Stimulated activated CD8-positive, alpha-beta memory T cell treated with anti-CD3 and anti-CD28 coated beads, Interleukin-12 subunit alpha, Interleukin-12 subunit beta, amount 100 ng/mL, for 24 hours (primary cell): Measurements from ENCODE around the gene KAZN.
"Not testable (repeated sequence)": the region's sequence is repeated elsewhere in the genome, so short reads cannot be mapped to it uniquely, and the experiment has no call there.

Source experiments
- DNase-seq: peaks from one replicate; pipeline ENCODE4 v3.0.0-alpha.2; 2020; ENCODE audit errors: extremely low read depth

Gene KAZN

DNA sequence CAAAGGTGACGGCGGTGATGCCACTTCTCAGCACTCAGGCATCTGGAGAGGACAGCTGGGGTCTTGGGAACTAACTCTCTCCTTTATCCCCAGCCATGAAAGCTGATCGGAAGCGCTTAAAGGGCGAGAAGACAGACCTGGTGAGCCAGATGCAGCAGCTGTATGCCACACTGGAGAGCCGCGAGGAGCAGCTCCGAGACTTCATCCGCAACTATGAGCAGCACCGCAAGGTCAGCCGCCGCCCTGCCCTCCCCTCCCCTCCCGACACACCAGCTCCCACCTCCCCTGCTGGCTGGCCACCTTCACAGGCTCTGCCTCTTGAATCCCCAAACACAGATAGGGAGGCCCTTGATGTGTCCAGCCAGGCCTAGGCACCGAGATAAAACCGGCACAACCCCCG, 436.2 kb downstream of the KAZN start:
- DNase-seq: no peak

DNA sequence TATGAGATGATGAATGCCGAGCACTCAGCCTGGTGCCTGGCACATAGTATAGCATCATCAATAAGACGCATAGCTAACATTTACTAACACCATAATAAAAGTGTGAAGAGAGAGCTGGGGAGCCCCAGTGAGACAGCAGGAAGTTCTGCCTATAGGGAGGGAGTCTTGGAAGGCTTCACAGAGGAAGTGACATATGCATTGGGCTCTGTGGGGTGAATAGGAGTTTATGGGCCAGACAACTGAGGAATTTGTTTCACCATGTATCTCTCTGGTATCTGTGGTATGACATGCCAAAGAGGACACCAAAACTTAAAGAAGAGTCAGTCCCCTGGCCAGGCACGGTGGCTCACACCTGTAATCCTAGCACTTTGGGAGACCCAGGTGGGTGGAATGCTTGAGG, 436.8 kb downstream of the KAZN start:
- DNase-seq: no peak

DNA sequence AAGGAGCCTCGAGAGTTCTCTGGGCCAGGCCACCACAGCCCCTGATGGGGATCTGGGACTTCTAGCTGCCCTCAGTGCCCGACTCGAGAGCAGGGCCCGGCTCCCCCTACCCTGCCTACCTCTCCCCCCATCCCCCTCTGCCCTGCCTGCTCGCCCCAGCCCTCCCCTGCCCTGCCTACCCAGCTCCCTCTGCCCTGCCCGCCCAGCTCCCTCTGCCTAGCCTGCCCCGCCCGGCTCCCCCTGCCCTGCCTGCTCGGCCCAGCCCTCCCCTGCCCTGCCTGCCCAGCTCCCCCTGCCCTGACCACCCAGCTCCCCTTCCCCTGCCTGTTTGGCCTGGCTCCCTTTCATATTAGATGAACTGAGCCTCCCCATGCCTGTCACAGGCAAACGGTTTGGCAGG, 437.6 kb downstream of the KAZN start:
- no peak for DNase-seq

DNA sequence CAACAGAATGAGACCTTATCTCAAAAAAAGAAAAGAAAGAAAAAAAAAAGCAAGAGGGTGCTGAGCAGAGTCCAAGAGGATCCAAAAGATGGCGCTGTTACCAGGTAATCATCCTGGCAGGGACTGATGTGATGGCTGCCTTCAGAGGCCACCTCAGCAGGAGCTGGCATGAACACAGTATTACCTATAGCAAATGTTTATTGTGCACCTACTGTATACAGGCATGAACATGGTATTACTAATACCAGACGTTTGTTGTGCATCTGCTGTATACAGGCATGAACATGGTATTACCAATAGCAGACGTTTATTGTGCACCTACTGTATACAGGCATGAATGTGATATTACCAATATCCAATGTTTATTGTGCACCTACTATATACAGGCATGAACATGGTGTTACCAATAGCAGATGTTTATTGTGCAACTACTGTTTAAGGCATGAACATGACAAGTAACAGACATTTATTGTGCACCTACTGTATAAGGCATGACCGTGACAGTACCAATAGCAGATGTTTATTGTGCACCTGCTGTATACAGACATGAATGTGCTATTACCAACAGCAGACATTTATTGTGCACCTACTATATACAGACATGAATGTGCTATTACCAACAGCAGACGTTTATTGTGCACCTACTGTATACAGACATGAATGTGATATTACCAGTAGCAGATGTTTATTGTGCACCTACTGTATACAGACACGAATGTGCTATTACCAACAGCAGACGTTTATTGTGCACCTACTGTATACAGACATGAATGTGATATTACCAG, 439.9 kb downstream of the KAZN start:
- DNase-seq: no peak

DNA sequence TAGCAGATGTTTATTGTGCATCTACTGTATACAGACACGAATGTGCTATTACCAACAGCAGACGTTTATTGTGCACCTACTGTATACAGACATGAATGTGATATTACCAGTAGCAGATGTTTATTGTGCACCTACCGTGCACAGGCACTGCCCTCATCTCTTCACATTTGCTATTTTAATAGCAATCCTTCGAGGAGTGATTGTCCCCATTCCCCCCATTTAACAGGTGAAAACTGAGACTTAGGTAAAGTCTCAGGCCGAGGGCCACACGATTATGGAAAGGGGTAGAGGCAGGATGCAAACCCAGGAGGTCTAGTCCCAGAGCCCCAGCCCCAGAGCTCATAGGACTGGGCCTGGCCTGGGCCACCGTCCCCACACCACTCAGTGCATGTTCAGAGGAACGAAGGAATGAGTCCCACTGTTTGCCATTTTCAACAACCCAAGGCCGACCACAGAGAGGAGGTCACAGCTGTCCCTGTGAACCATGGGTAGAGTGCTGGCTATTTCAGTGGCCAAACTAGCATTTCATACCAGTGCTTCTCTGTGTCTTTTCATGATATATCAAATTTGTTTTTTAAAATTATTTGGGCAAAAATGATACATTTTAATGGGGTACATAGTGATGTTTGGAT, 440.6 kb downstream of the KAZN start:
- no peak for DNase-seq

DNA sequence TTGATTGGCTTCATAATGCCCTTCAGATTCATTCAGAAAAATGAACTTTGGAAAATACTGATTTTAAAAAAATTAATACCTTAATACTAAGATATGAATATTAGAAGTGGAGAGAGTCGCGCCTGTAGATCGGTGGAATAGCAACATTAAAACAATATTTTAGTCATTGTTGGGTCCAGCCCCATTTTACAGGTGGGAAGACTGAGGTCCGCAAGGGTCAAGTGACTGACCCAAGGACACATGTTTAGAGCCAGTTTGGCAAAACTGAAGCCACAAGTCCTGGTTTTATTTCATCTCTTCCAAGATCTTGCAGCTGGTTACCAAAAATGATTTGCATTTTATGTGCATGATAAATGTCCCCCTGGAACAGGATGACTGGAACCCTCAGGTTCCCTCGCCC, 441.4 kb downstream of the KAZN start:
- no peak for DNase-seq

DNA sequence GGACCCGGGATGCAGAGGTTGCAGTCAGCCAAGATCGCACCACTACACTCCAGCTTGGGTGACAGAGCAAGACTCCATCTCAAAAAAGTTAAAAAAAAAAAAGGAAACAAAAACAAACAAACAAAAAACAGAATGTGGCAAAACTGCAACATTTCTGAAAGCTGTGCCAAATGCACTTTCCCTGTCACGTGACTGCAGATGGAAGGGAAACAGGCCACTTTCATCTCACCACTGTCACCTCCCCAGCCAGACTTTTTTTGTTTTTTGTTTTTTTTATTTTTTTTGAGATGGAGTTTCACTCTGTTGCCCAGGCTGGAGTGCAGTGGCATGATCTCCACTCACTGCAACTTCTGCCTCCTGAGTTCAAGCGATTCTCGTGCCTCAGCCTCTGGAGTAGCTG, 442.2 kb downstream of the KAZN start:
- not testable (repeated sequence) for DNase-seq

DNA sequence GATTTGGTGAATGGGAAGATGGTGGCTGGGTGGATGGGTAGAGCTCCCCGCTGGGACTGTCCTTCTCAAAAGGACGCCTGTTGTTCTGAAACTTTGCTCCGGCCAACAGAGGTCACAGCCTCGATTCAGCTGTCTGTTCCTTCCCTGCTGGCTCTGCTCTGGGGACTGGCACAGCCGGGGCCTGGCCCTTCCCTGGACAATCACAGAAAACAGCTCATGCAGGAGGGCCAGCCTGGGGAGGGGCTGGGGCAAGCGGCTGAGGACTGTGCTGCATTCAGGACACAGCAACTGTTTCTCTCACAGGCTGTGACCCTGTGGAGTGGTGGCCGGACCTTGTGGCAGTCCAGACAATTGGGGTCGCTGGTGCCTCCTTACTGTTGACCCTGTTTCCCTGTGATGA, 444.4 kb downstream of the KAZN start:
- DNase-seq: no peak

DNA sequence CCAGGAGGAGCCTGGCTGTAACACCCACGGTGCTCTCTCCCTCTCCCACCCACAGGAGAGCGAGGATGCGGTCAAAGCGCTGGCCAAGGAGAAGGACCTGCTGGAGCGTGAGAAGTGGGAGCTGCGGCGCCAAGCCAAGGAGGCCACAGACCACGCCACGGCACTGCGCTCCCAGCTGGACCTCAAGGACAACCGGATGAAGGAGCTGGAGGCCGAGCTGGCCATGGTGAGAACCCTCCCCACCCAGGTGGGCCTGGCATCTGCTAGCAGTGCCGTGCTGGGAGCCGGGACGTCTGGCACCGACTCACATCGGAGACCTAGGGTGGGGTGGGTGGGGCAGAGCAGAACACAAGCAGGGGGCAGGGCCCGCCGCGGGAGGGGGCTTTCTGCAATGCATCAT, 445.4 kb downstream of the KAZN start:
- DNase-seq: no peak

DNA sequence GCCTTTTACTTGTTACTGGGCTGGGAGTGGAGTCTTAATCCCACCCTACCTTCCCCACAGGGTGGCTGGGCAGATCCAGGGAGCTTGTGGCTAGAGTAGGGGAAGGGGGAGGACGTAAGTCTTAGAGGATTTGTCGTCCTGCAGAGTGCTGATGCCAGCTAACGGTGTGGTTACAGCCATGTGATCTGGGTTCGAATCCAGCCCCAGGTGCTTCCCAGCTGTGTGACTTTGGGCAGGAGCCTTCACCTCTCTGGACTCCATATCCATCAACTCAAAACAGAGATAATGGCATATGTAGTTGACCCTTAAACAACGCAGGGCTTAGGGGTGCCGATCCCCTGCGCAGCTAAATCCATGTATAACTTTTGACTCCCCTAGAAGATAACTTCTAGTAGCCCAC, 446.6 kb downstream of the KAZN start:
- DNase-seq: no peak

DNA sequence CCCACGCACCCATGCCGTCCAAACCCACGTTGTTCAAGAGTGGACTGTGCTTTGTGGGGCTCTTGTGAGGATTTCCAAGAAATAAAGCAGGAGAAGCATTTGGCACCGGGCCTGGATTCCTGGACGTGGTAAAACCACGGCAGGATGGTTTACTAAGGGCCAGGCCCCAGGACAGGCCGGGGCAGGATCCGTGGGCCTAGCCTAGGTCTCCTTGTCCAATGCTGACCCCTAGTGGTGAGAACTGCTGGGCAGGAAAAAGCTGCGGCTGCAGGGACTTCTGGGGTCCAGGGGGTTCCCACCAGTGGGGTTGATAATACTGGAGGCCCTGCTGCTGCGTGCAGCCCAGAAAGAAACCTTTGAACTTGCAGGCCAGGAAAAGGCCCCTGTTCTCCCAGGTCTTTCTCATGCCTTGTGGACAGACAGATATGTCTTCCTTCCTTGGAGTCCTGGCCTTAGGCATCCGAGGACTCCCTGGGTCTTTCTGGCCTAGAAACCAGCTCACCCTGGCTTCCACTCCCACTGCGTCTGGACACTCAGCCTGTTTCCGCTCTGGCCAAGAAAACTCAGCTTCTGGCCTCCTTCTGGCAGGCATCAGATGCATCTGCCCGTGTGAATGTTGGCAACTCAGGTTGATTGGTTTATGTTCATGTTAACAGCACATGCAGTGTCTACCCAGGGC, 448.1 kb downstream of the KAZN start:
- DNase-seq: no peak

DNA sequence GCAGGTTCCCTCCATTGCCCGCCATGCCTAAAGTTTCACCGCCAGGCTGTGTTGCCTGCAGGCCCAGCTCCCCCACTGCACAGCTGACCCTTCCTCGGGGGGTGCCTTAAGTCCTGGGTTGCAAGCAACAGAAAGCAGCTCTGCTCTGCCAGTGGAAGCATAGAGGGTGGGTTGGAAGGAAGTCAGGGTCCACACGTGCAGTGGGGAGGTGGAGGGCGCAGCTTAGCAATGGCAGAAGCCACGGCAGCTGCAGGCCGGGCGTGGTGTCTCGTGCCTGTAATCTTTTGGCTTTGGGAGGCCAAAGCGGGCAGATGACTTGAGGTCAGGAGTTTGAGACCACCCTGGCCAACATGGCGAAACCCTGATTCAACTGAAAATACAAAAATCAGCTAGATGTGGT, 448.8 kb downstream of the KAZN start:
- no peak for DNase-seq

DNA sequence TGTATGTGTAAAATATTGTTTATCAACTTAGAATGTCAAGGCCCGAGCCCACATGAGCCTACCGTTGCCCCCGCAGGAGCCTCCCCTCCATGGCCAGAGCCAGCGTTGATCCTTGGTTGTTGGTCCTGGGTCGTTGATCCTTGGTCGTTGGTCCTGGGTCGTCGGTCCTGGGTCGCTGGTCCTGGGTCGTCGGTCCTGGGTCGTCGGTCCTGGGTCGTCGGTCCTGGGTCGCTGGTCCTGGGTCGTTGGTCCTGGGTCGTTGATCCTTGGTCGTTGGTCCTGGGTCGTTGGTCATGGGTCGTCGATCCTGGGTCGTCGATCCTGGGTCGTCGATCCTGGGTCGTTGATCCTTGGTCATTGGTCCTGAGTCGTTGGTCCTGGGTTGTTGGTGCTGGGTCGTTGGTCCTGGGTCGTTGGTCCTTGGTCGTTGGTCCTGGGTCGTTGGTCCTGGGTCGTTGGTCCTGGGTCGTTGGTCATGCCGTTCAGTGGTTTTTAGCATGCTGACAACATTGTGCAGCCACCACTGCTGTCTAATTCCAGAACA, 450.0 kb downstream of the KAZN start:
- no peak for DNase-seq

DNA sequence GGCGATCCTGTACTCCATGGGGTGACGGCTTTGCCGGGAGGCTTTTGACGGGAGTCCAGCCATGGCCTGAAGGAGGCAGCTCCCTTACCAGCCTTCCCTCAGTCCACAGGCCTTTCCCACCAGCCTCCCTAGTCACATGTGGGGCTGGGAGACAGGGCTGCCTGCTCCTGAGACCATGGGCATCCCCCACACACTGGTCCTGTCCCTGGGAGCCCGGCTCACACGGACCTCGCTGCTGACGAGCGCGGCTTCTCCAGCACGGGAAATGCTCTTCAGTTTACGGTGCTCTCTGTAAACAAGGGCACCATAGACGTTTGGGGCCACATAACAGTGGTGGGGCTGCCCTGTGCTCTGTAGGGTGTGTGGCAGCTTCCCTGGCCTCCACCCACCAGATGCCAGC, 450.6 kb downstream of the KAZN start:
- no peak for DNase-seq

DNA sequence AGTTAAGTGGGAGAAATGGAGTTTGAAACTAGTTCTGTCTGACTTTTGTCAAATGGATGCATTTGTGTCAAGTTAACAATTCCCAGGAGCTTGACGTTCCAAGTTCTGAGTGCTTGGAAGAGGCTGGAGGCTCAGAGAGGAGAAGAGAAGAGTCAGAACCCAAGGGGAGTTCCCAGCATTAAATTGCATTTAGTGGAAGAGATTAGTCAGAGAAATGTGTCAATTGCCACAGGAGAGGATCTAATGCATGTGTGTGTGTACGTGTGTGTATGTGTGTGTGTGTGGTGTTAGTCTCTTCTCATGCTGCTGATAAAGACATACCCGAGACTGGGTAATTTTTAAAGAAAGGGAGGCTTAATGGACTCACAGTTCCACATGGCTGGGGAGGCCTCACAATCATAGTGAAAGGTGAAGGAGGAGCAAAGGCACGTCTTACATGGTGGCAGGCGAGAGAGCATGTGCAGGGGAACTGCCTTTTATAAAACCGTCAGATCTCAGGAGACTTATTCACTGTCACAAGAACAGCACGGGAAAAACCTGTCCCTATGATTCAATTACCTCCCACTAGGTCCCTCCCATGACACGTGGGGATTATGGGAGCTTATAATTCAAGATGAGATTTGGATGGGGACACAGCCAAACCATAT, 453.5 kb downstream of the KAZN start:
- no peak for DNase-seq

DNA sequence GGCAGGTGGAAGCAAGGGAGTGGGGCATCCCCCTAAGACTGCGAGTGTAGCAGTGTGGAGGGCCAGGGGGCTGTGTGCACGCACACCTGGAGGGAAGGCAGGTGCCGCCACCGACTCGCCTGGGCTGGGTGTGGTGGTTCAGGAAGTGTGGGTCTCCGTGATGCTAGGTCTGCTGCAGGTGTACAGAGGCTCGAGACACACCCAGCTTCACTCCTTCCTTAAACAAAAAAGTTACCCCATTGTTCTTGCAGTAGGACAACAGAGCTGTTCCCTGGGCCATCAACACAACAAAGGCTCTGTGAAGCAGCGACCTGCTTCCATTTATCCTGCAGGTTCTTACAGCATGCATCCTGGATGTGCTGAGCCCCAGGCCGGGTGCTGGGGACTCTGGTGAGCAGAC, 454.7 kb downstream of the KAZN start:
- DNase-seq: no peak

DNA sequence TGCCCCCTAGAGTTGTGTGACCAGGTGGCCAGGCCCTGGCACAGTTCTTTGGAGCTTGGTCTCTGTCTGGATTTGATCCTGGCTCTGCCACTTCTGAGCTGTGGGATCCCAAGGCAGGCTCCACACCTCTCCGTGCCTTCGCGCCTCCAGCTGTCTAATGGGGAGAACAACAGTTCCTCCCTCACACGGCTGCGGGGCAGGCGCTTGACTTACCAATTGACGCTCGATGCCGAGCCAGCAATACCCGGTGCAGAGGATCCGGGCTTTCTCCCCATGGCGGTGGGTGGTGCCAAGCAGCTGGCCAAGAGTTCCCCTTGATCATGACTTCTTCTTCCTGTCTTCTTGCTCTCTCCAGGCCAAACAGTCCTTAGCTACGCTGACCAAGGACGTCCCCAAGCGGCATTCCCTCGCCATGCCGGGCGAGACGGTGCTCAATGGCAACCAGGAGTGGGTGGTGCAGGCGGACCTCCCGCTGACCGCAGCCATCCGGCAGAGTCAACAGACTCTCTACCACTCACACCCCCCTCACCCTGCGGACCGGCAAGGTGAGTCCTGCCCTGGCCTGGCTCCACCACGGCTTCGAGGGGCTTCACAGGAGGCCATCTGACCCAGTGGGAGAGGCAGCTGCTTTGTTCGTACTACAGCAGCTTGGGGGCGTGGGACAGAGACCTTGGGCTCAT, 457.4 kb downstream of the KAZN start:
- no peak for DNase-seq

DNA sequence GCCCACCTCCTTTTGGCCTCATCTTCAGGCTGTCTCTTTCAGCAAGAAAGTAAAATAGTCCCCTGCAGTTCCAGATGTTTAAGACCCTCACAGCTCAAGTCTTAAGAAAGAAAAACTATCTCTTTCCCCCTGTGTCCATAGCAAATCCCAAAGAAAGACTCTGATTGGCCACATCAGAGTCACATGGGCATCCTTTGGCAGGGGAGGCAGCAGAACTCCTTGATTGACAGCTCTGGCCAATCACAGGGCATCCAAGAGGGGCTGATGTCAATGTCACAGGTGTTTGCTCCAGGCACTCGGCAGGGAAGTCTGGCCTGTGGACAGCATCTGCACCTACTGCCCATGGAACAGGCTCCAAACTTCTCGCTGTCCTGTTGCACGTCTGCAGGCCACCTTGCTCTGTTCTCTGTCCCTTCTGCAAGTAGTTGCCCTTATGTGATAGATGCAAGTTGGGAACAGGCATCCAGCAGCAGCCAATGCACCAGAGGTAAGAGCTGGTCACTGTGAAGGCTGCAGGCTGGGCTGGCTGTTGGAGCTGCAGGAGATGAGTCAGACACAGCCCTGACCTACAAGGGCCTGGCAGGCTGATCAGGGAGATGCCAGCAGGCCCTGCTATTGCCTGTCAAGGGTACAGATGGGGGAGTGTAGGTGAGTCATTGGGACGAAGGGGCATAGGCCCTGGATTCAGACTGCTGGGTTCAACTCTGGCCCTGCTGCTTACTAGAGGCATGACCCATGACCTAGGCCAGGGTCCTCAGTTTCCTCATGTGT, 458.2 kb downstream of the KAZN start:
- DNase-seq: no peak

DNA sequence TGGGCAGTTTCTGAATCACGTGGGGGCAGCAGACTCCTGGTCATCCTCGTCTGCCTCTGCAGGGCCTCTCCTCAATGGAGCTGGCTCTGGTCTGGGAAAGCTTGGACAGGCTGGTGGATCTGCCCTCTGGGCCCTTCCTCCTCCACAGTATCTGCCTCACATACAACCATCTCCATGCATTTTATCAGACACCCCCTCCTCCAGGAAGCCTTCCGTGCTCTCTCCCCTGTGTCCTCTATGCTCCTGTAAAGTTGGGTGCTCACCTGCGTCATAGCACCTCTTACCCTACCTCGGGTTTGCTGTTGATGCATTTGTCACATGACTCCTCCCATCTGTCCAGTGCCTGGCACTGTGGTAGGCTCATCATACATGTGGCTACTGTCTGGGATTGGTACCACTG, 459.3 kb downstream of the KAZN start:
- DNase-seq: no peak

DNA sequence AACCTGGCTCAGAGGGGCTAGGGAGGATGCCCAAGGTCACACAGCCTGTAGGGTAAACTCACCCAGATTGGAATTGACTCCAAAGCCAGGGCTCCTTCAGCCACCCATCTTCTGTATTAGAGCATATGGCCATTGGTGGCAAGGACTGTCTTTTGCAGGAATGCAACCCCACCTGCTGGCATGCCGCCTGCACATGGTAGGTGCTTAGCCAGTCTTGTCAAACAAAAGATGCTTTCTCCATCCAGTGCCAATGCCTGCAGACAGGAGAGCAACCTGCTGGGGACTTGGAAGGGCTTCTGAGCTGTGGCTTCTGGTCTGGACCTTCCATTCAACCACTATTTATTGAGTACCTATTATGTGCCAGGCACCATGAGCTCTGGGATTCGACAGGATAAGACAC, 459.8 kb downstream of the KAZN start:
- no peak for DNase-seq

DNA sequence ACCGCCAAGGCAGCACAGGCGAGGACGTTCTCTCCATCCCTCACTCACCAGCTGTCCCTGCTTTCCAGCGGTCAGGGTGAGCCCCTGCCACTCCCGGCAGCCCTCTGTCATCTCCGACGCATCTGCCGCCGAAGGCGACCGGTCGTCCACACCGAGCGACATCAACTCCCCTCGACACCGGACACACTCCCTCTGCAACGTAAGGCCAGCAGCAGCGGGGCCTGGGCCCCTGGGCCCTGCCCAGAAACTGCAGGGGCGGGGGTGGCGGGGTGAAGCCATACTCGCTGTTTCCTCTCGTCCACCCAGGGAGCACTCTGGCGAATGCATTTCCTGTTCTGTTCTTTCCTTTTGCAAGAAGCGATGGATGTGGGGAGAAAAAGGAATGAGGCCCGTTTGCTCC, 461.6 kb downstream of the KAZN start:
- no peak for DNase-seq
